ENCODE data around the gene ATG5.
A peak's percentile ranks its signal among the peaks of the same experiment; 100 is the strongest.

ATG5 gene

GRCh38 chr6:106141441-106142237 lies 183.9 kb downstream of the ATG5 start:
- no peaks in the 10 kb centered on the region for H3K9me2 ChIP-seq (replicated peaks; ENCODE audit: low read depth, low read length)

GRCh38 chr6:106138151-106138550 lies 187.4 kb downstream of the ATG5 start:
- H3K79me2 ChIP-seq (ENCODE audit: insufficient read depth, low read length), result no peaks in the 10 kb centered on the region
- H2AFZ ChIP-seq (ENCODE audit: low read length), result no peak overlapping the region
- H4K20me1 ChIP-seq (ENCODE audit: insufficient read depth, low read length, poor library complexity, severe bottlenecking), result no peaks in the 10 kb centered on the region
- no peaks in the 10 kb centered on the region for H3K9me3 ChIP-seq (ENCODE audit: insufficient read depth, low read depth, low read length)
- no peaks in the 10 kb centered on the region for H3K9me2 ChIP-seq (replicated peaks; ENCODE audit: low read depth, low read length)
- H3F3A ChIP-seq (ENCODE audit: low read depth), result peaks cover 3% of the 10 kb centered on the region; the same call in 1 of the 2 replicates
- H3K4me3 ChIP-seq (ENCODE audit: low read length, poor library complexity, severe bottlenecking), result no peak overlapping the region
- H3K9ac ChIP-seq (ENCODE audit: low read depth, low read length, poor library complexity, severe bottlenecking), result no peak overlapping the region
- no peaks in the 10 kb centered on the region for H3K27me3 ChIP-seq (ENCODE audit: insufficient read depth, low read length, poor library complexity, severe bottlenecking)
- no peak for TF ChIP-seq CTCF (conservative IDR thresholded peaks at IDR 0.05; ENCODE audit: low read length)
- TF ChIP-seq EZH2phosphoT487 (IDR thresholded peaks at IDR 0.05; ENCODE audit: borderline replicate concordance), result no peak
- peaks cover 26% of the 10 kb centered on the region for H3K4me1 ChIP-seq (ENCODE audit: insufficient read depth, low read length, poor library complexity, severe bottlenecking)
- H3K4me2 ChIP-seq (ENCODE audit: low read depth, low read length, poor library complexity, severe bottlenecking), result no peak overlapping the region
- H3K36me3 ChIP-seq (ENCODE audit: insufficient read depth, low read length), result no peaks in the 10 kb centered on the region

More at GRCh38 chr6:106141441-106142237, 183.9 kb downstream of the ATG5 start:
- Histone ChIP-seq H2AFZ (ENCODE audit: low read length) (peak overlapping the region; percentile 44), H4K20me1 (ENCODE audit: insufficient read depth, low read length, poor library complexity, severe bottlenecking) (no peaks in the 10 kb centered on the region), H3K4me1 (ENCODE audit: insufficient read depth, low read length, poor library complexity, severe bottlenecking) (peaks cover 28% of the 10 kb centered on the region), H3K4me3 (ENCODE audit: low read length, poor library complexity, severe bottlenecking) (peak overlapping the region; percentile 58), H3K27me3 (ENCODE audit: insufficient read depth, low read length, poor library complexity, severe bottlenecking) (no peaks in the 10 kb centered on the region), H3K4me2 (ENCODE audit: low read depth, low read length, poor library complexity, severe bottlenecking) (peak overlapping the region; percentile 78), H3K9me3 (ENCODE audit: insufficient read depth, low read depth, low read length) (no peaks in the 10 kb centered on the region), H3K36me3 (ENCODE audit: insufficient read depth, low read length) (no peaks in the 10 kb centered on the region), H3K79me2 (ENCODE audit: insufficient read depth, low read length) (no peaks in the 10 kb centered on the region), H3F3A (ENCODE audit: low read depth) (peaks cover 3% of the 10 kb centered on the region; the same call in 1 of the 2 replicates), H3K9ac (ENCODE audit: low read depth, low read length, poor library complexity, severe bottlenecking) (peak overlapping the region; percentile 48)
- TF ChIP-seq EZH2phosphoT487 (IDR thresholded peaks at IDR 0.05; ENCODE audit: borderline replicate concordance) (no peak), CTCF (conservative IDR thresholded peaks at IDR 0.05; ENCODE audit: low read length) (no peak)

- no peaks in the 10 kb centered on the region for H4K20me1 ChIP-seq (ENCODE audit: insufficient read depth, low read length, poor library complexity, severe bottlenecking)
- H3K9ac ChIP-seq (ENCODE audit: low read depth, low read length, poor library complexity, severe bottlenecking), result no peak overlapping the region
- H3K27me3 ChIP-seq (ENCODE audit: insufficient read depth, low read length, poor library complexity, severe bottlenecking), result no peaks in the 10 kb centered on the region
- no peaks in the 10 kb centered on the region for H3K9me2 ChIP-seq (replicated peaks; ENCODE audit: low read depth, low read length)
- peaks cover 3% of the 10 kb centered on the region; the same call in 1 of the 2 replicates for H3F3A ChIP-seq (ENCODE audit: low read depth)
- TF ChIP-seq EZH2phosphoT487 (IDR thresholded peaks at IDR 0.05; ENCODE audit: borderline replicate concordance) (no peak), CTCF (conservative IDR thresholded peaks at IDR 0.05; ENCODE audit: low read length) (no peak)
- H3K4me2 ChIP-seq (ENCODE audit: low read depth, low read length, poor library complexity, severe bottlenecking), result no peak overlapping the region
- H3K36me3 ChIP-seq (ENCODE audit: insufficient read depth, low read length), result no peaks in the 10 kb centered on the region
- H3K4me1 ChIP-seq (ENCODE audit: insufficient read depth, low read length, poor library complexity, severe bottlenecking), result peaks cover 13% of the 10 kb centered on the region
- no peaks in the 10 kb centered on the region for H3K9me3 ChIP-seq (ENCODE audit: insufficient read depth, low read depth, low read length)
- no peak overlapping the region for H2AFZ ChIP-seq (ENCODE audit: low read length)
- H3K4me3 ChIP-seq (ENCODE audit: low read length, poor library complexity, severe bottlenecking), result no peak overlapping the region
- H3K79me2 ChIP-seq (ENCODE audit: insufficient read depth, low read length), result no peaks in the 10 kb centered on the region
Measured at GRCh38 chr6:106136845-106137244, 188.7 kb downstream of the ATG5 start.

Data from Loucy (cell line).